HepG2 (cell line): ENCODE data around the gene RUVBL2. TPM values are rescaled to one million over a fixed set of nuclear protein-coding genes. Genes with fewer than 3 reads are reported as not detected.

Experiments
- CHCHD3 ChIP-seq: sonication (generic); formaldehyde crosslinking; IDR thresholded peaks from 2 replicates; pipeline ENCODE4 v1.8.0; 2022; ENCODE audit warnings: mild to moderate bottlenecking, missing genetic modification reagents, moderate library complexity
- GABPB1 ChIP-seq: IDR thresholded peaks from 2 replicates; pipeline ENCODE4 v1.6.1; 2016; ENCODE audit warnings: mild to moderate bottlenecking, missing genetic modification reagents, moderate library complexity, missing compliant biosample characterization
- GATAD2A ChIP-seq: IDR thresholded peaks from 2 replicates; pipeline ENCODE4 v1.6.1; 2016
- GTF3A ChIP-seq: sonication (generic); formaldehyde crosslinking; conservative IDR thresholded peaks from 2 replicates; pipeline ENCODE4 v1.4.0; 2020; ENCODE audit warnings: mild to moderate bottlenecking, missing genetic modification reagents
- HCFC1 ChIP-seq: fragments of 150-350 bp; IDR thresholded peaks from 2 replicates; pipeline ENCODE4 v1.6.1; 2014; ENCODE audit warnings: low read depth, low read length
- HIVEP1 ChIP-seq: sonication (generic); formaldehyde crosslinking; IDR thresholded peaks from 2 replicates; pipeline ENCODE4 v1.4.0; 2020; ENCODE audit warnings: mild to moderate bottlenecking, missing genetic modification reagents
- MTA1 ChIP-seq: sonication (generic); formaldehyde crosslinking; IDR thresholded peaks from 2 replicates; pipeline ENCODE4 v1.4.0; 2020; ENCODE audit warnings: missing genetic modification reagents, mild to moderate bottlenecking, borderline replicate concordance
- NFATC3 ChIP-seq: sonication (generic); formaldehyde crosslinking; IDR thresholded peaks from 2 replicates; pipeline ENCODE4 v1.5.1; 2020; ENCODE audit warnings: mild to moderate bottlenecking, missing genetic modification reagents
- NFYB ChIP-seq: sonication (generic); formaldehyde crosslinking; IDR thresholded peaks from 2 replicates; pipeline ENCODE4 v1.4.0; 2020; ENCODE audit warnings: missing genetic modification reagents
- PLRG1 ChIP-seq: fragments of 450-650 bp; conservative IDR thresholded peaks from 2 replicates; pipeline ENCODE4 v1.6.1; 2016
- RBFOX2 ChIP-seq: fragments of 200-400 bp; formaldehyde crosslinking; IDR thresholded peaks from 2 replicates; pipeline ENCODE4 v1.6.1; 2017; ENCODE audit warnings: low read depth, mild to moderate bottlenecking, low read length
- SETDB1 ChIP-seq: sonication (generic); formaldehyde crosslinking; IDR thresholded peaks from 2 replicates; pipeline ENCODE4 v1.5.1; 2020; ENCODE audit warnings: missing genetic modification reagents, mild to moderate bottlenecking, borderline replicate concordance
- TCF7 ChIP-seq: sonication (generic); IDR thresholded peaks from 2 replicates; pipeline ENCODE4 v1.6.1; 2016; ENCODE audit warnings: antibody characterized with exemption, low read depth
- ZNF253 ChIP-seq: sonication (generic); formaldehyde crosslinking; IDR thresholded peaks from 2 replicates; pipeline ENCODE4 v1.8.0; 2022; ENCODE audit warnings: mild to moderate bottlenecking, missing genetic modification reagents, borderline replicate concordance
- ZNF263 ChIP-seq: sonication (generic); formaldehyde crosslinking; IDR thresholded peaks from 2 replicates; pipeline ENCODE4 v1.4.0; 2020; ENCODE audit warnings: missing genetic modification reagents
- ZNF547 ChIP-seq: sonication (generic); formaldehyde crosslinking; IDR thresholded peaks from 2 replicates; pipeline ENCODE4 v1.5.1; 2020; ENCODE audit warnings: mild to moderate bottlenecking, missing genetic modification reagents
- ZSCAN20 ChIP-seq: sonication (generic); formaldehyde crosslinking; IDR thresholded peaks from 2 replicates; pipeline ENCODE4 v1.4.0; 2020; ENCODE audit warnings: missing genetic modification reagents, mild to moderate bottlenecking, borderline replicate concordance
- ZSCAN31 ChIP-seq: sonication (generic); formaldehyde crosslinking; IDR thresholded peaks from 2 replicates; pipeline ENCODE4 v1.5.0; 2020; ENCODE audit warnings: low read depth, mild to moderate bottlenecking, missing genetic modification reagents
- polyA plus RNA-seq, 8 experiments: library from polyadenylated mRNA; depleted of rRNA in 3 of 8; stranded (reverse) in 7 of 8; unstranded in 1 of 8; fragments of >200 nt; fragmentation: Illumina TruSeq in 4 of 8; extraction: Trizol in 4 of 8; gene quantifications; 2 replicates each; pipeline versions ENCODE4 v1.2.1 to v1.2.3, GENCODE V29; 2011 to 2016; ENCODE audit warnings: low read depth in 4 of 8, missing spikeins in 1 of 8, mixed read lengths in 1 of 8; ENCODE audit not compliant: insufficient read depth in 1 of 8
- total RNA-seq, 5 experiments: library from RNA; depleted of rRNA; stranded (reverse); fragments of >200 nt; fragmentation: Illumina TruSeq; extraction: Trizol; gene quantifications; 2 replicates each; pipeline ENCODE4 v1.2.3, GENCODE V29; 2016; ENCODE audit warnings: low read depth in 1 of 5
- TF ChIP-seq, protein P1 (sequence below): sonication (generic); formaldehyde crosslinking; IDR thresholded peaks from 2 replicates; pipeline ENCODE4 v1.5.1; 2020; ENCODE audit warnings: missing genetic modification reagents, mild to moderate bottlenecking, borderline replicate concordance
- TF ChIP-seq, protein P2 (sequence below): sonication (generic); formaldehyde crosslinking; IDR thresholded peaks from 2 replicates; pipeline ENCODE4 v1.4.0; 2020; ENCODE audit warnings: missing genetic modification reagents, borderline replicate concordance
- TF ChIP-seq, protein P3 (sequence below): sonication (generic); formaldehyde crosslinking; IDR thresholded peaks from 2 replicates; pipeline ENCODE4 v1.8.1; 2022; ENCODE audit warnings: mild to moderate bottlenecking, missing genetic modification reagents

RUVBL2 gene
- total and polyA plus RNA-seq, 2 of the 13 experiments (the other 11 are each of a cell fraction or from before 2014, with no cell fraction given) = 120 to 122 TPM

DNA sequence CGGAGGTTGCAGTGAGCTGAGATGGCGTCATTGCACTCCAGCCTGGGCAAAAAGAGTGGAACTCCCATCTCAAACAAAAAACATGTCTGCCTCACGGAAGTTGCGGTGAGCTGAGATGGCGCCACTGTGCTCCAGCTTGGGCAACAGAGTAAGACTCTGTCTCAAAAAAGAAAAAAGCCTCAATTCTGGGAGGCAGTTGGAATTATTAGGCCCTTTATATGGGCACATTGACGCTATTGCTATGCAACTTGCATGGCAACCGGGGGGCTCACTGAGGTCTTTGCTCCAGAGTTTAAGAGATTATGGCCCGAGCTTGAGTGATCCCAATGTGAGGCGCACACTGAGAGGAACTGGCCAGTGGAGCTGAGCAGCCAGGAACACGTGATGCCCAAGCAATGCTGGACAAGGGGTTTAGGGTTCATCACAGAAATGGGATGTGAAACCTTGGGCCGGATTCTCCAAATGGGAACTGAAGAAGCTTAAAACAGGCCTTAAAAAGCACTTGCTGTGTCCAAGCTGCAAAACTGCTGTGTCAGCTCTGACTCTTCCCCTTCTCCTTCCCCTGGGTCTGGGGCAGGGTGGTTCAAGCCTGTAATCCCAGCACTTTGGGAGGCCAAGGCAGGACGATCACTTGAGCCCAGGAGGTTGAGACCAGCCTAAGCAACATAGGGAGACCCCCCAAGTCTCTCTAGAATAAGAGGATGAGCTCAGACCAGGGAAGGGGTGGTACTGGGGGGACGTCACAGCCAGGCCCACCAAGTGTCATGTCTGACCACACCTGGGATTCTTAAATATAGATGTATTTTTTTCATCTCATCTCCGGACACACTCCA, 26.1 kb upstream of the RUVBL2 start (continued):
- no peak for TF ChIP-seq TCF7
- TF ChIP-seq, protein P1, sequence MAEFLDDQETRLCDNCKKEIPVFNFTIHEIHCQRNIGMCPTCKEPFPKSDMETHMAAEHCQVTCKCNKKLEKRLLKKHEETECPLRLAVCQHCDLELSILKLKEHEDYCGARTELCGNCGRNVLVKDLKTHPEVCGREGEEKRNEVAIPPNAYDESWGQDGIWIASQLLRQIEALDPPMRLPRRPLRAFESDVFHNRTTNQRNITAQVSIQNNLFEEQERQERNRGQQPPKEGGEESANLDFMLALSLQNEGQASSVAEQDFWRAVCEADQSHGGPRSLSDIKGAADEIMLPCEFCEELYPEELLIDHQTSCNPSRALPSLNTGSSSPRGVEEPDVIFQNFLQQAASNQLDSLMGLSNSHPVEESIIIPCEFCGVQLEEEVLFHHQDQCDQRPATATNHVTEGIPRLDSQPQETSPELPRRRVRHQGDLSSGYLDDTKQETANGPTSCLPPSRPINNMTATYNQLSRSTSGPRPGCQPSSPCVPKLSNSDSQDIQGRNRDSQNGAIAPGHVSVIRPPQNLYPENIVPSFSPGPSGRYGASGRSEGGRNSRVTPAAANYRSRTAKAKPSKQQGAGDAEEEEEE (CRISPR knock-in tag) = no peak
- TF ChIP-seq GABPB1 (CRISPR knock-in tag) = peak; percentile 42
- no peak for TF ChIP-seq MTA1 (CRISPR knock-in tag)
- TF ChIP-seq ZNF253 (CRISPR knock-in tag) = no peak
- TF ChIP-seq SETDB1 (CRISPR knock-in tag) = no peak
- TF ChIP-seq HIVEP1 (CRISPR knock-in tag) = 0 out of 2 replicates have a peak, but pooled peaks have one; percentile 57
- TF ChIP-seq PLRG1 = no peak
- TF ChIP-seq HCFC1 = no peak
- TF ChIP-seq ZNF263 (CRISPR knock-in tag) = no peak; the same call in 1 of the 2 replicates
- TF ChIP-seq GATAD2A (CRISPR knock-in tag) = no peak; the same call in 1 of the 2 replicates
- TF ChIP-seq CHCHD3 (CRISPR knock-in tag) = no peak
- TF ChIP-seq, protein P2, sequence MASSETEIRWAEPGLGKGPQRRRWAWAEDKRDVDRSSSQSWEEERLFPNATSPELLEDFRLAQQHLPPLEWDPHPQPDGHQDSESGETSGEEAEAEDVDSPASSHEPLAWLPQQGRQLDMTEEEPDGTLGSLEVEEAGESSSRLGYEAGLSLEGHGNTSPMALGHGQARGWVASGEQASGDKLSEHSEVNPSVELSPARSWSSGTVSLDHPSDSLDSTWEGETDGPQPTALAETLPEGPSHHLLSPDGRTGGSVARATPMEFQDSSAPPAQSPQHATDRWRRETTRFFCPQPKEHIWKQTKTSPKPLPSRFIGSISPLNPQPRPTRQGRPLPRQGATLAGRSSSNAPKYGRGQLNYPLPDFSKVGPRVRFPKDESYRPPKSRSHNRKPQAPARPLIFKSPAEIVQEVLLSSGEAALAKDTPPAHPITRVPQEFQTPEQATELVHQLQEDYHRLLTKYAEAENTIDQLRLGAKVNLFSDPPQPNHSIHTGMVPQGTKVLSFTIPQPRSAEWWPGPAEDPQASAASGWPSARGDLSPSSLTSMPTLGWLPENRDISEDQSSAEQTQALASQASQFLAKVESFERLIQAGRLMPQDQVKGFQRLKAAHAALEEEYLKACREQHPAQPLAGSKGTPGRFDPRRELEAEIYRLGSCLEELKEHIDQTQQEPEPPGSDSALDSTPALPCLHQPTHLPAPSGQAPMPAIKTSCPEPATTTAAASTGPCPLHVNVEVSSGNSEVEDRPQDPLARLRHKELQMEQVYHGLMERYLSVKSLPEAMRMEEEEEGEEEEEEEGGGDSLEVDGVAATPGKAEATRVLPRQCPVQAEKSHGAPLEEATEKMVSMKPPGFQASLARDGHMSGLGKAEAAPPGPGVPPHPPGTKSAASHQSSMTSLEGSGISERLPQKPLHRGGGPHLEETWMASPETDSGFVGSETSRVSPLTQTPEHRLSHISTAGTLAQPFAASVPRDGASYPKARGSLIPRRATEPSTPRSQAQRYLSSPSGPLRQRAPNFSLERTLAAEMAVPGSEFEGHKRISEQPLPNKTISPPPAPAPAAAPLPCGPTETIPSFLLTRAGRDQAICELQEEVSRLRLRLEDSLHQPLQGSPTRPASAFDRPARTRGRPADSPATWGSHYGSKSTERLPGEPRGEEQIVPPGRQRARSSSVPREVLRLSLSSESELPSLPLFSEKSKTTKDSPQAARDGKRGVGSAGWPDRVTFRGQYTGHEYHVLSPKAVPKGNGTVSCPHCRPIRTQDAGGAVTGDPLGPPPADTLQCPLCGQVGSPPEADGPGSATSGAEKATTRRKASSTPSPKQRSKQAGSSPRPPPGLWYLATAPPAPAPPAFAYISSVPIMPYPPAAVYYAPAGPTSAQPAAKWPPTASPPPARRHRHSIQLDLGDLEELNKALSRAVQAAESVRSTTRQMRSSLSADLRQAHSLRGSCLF (CRISPR knock-in tag) = no peak; the same call in 1 of the 2 replicates
- TF ChIP-seq, protein P3, sequence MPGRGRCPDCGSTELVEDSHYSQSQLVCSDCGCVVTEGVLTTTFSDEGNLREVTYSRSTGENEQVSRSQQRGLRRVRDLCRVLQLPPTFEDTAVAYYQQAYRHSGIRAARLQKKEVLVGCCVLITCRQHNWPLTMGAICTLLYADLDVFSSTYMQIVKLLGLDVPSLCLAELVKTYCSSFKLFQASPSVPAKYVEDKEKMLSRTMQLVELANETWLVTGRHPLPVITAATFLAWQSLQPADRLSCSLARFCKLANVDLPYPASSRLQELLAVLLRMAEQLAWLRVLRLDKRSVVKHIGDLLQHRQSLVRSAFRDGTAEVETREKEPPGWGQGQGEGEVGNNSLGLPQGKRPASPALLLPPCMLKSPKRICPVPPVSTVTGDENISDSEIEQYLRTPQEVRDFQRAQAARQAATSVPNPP = peak; percentile 73
- peak; percentile 88 for TF ChIP-seq RBFOX2
- TF ChIP-seq ZNF547 (CRISPR knock-in tag) = no peak
- no peak; the same call in 1 of the 2 replicates for TF ChIP-seq ZSCAN31 (CRISPR knock-in tag)
- peak; percentile 18; the same call in 1 of the 2 replicates for TF ChIP-seq GTF3A (CRISPR knock-in tag)
- TF ChIP-seq NFATC3 (CRISPR knock-in tag) = no peak
- TF ChIP-seq NFYB (CRISPR knock-in tag) = no peak; the same call in 1 of the 2 replicates
- TF ChIP-seq ZSCAN20 (CRISPR knock-in tag) = no peak
